Measurements from ENCODE around the gene CYB5R4.
"Not testable (repeated sequence)": the region's sequence is repeated elsewhere in the genome, so short reads cannot be mapped to it uniquely, and the experiment has no call there.

The CYB5R4 gene

GRCh38 chr6:83867043-83867442 is 7.6 kb downstream of the CYB5R4 start:
- DNase-seq: no peak

GRCh38 chr6:83867527-83868161 is 8.2 kb downstream of the CYB5R4 start:
- no peak for DNase-seq

- DNase-seq: no peak
Observed at GRCh38 chr6:83868639-83869038, 9.2 kb downstream of the CYB5R4 start.

GRCh38 chr6:83870649-83871048 is 11.2 kb downstream of the CYB5R4 start:
- no peak for DNase-seq

- no peak for DNase-seq
Observed at GRCh38 chr6:83872386-83873118, 13.1 kb downstream of the CYB5R4 start.

- no peak for DNase-seq
Observed at GRCh38 chr6:83873869-83874268, 14.4 kb downstream of the CYB5R4 start.

GRCh38 chr6:83875843-83876242 is 16.4 kb downstream of the CYB5R4 start:
- DNase-seq: no peak

- no peak for DNase-seq
Observed at GRCh38 chr6:83878902-83879644, 19.6 kb downstream of the CYB5R4 start.

- DNase-seq: no peak
Observed at GRCh38 chr6:83879746-83880145, 20.3 kb downstream of the CYB5R4 start.

- DNase-seq: no peak
Observed at GRCh38 chr6:83883240-83883639, 23.8 kb downstream of the CYB5R4 start.

GRCh38 chr6:83884523-83884922 is 25.0 kb downstream of the CYB5R4 start:
- peak; percentile 53 for DNase-seq

GRCh38 chr6:83885984-83886383 is 26.5 kb downstream of the CYB5R4 start:
- DNase-seq: no peak

GRCh38 chr6:83889621-83890020 is 30.1 kb downstream of the CYB5R4 start:
- DNase-seq: no peak

GRCh38 chr6:83890520-83890919 is 31.0 kb downstream of the CYB5R4 start:
- DNase-seq: no peak

GRCh38 chr6:83891586-83891985 is 32.1 kb downstream of the CYB5R4 start:
- no peak for DNase-seq

- no peak for DNase-seq
Observed at GRCh38 chr6:83893024-83893423, 33.5 kb downstream of the CYB5R4 start.

- not testable (repeated sequence) for DNase-seq
Observed at GRCh38 chr6:83897094-83897493, 37.6 kb downstream of the CYB5R4 start.

GRCh38 chr6:83901624-83902023 is 42.1 kb downstream of the CYB5R4 start:
- no peak for DNase-seq

- DNase-seq: no peak
Observed at GRCh38 chr6:83904395-83904794, 44.9 kb downstream of the CYB5R4 start.

GRCh38 chr6:83905648-83906047 is 46.2 kb downstream of the CYB5R4 start:
- DNase-seq: no peak

GRCh38 chr6:83907623-83908390 is 48.3 kb downstream of the CYB5R4 start:
- DNase-seq: not testable (repeated sequence)

GRCh38 chr6:83908813-83909212 is 49.3 kb downstream of the CYB5R4 start:
- no peak for DNase-seq

GRCh38 chr6:83911278-83911677 is 51.8 kb downstream of the CYB5R4 start:
- no peak for DNase-seq

Measured in NCI-H146 (cell line).